ENCODE measurements around the gene HMCN2. TPM values are rescaled to one million over a fixed set of nuclear protein-coding genes. Genes with fewer than 3 reads are reported as not detected.

Gene HMCN2
- polyA plus RNA-seq, 1 of the 3 experiments (the other 2 are of a cell fraction): 0.15 TPM

- Histone ChIP-seq H3K9me2 (no peaks in the 10 kb centered on the region), H3K36me3 (replicated peaks in 1 of 2; ENCODE audit: control insufficient read depth in 1 of 2, insufficient read depth in 2 of 2, low read length in 1 of 2) (no peaks in the 10 kb centered on the region), H3K9me3 (no peaks in the 10 kb centered on the region), H3K27ac (ENCODE audit: low read depth in 2 of 2, low read length in 1 of 2) (no peak overlapping the region), H2AFZ (ENCODE audit: low read depth) (no peak overlapping the region), H3K27me3 (ENCODE audit: insufficient read depth) (peaks cover 8% of the 10 kb centered on the region; the same call in 1 of the 2 replicates), H3K9ac (no peak overlapping the region), H3K4me1 (ENCODE audit: control insufficient read depth in 1 of 2, insufficient read depth in 2 of 2, low read depth in 1 of 2, low read length in 1 of 2) (peaks cover 0 to 11% of the 10 kb centered on the region in 2 experiments; a peak in 2 of 4 replicates), H3K79me2 (ENCODE audit: insufficient read depth) (no peaks in the 10 kb centered on the region), H3K4me2 (no peak overlapping the region), H3F3A (replicated peaks; ENCODE audit: insufficient read depth) (no peaks in the 10 kb centered on the region), H4K20me1 (ENCODE audit: insufficient read depth) (no peaks in the 10 kb centered on the region), H3K4me3 (ENCODE audit: low read depth in 2 of 2, low read length in 1 of 2) (no peak overlapping the region)
- POLR2A ChIA-PET: no interaction called here
- no peak for TF ChIP-seq USF1 (IDR thresholded peaks at IDR 0.05; ENCODE audit: borderline replicate concordance, low read depth)
- TF ChIP-seq GABPA (IDR thresholded peaks at IDR 0.05; ENCODE audit: low read depth): no peak
- no peak for TF ChIP-seq SIN3A (IDR thresholded peaks at IDR 0.05; ENCODE audit: borderline replicate concordance, low read depth, low read length)
- TF ChIP-seq RAD21 (IDR thresholded peaks at IDR 0.05; ENCODE audit: low read length): no peak
- TF ChIP-seq NFIC (IDR thresholded peaks at IDR 0.05; ENCODE audit: borderline replicate concordance): no peak
- TF ChIP-seq NRF1 (IDR thresholded peaks at IDR 0.05; ENCODE audit: low read depth, low read length): no peak
- no peak for TF ChIP-seq SMC3 (IDR thresholded peaks at IDR 0.05; ENCODE audit: low read depth, low read length)
- TF ChIP-seq IRF3 (IDR thresholded peaks at IDR 0.05; ENCODE audit: low read depth, low read length): no peak
- TF ChIP-seq MEF2A (IDR thresholded peaks at IDR 0.05; ENCODE audit: borderline replicate concordance, low read depth): no peak
- TF ChIP-seq GATA2 (CRISPR knock-in tag; IDR thresholded peaks at IDR 0.05): no peak
- CTCF ChIA-PET: no interaction called here
- no peak for DNase-seq
- 37% methylated on average over 5 of the region's 6 CpGs for WGBS (ENCODE audit: low lambda C conversion rate)
These were observed 29.1 kb downstream of the HMCN2 start for GRCh38 chr9:130294664-130295063.

- TF ChIP-seq ELF1 (IDR thresholded peaks at IDR 0.05) (no peak), FOXM1 (IDR thresholded peaks at IDR 0.05; ENCODE audit: low read depth) (no peak), CTCF (IDR thresholded peaks at IDR 0.05) (no peak), REST (IDR thresholded peaks at IDR 0.05; ENCODE audit: low read depth, low read length) (no peak)
- no peaks in the 10 kb centered on the region for H3F3A ChIP-seq (replicated peaks; ENCODE audit: insufficient read depth)
- H3K9me2 ChIP-seq: no peaks in the 10 kb centered on the region
- peaks cover under 1% of the 10 kb centered on the region; the same call in 1 of the 2 replicates for H3K27me3 ChIP-seq (ENCODE audit: insufficient read depth)
- H3K4me1 ChIP-seq (ENCODE audit: control insufficient read depth in 1 of 2, insufficient read depth in 2 of 2, low read depth in 1 of 2, low read length in 1 of 2): peaks cover 0 to 6% of the 10 kb centered on the region in 2 experiments; a peak in 2 of 4 replicates
- H3K9ac ChIP-seq: no peak overlapping the region
- no peaks in the 10 kb centered on the region for H4K20me1 ChIP-seq (ENCODE audit: insufficient read depth)
- H3K79me2 ChIP-seq (ENCODE audit: insufficient read depth): no peaks in the 10 kb centered on the region
- DNase-seq: no peak
- 20% methylated on average over 6 of the region's 11 CpGs for WGBS (ENCODE audit: low lambda C conversion rate)
- no peak overlapping the region for H3K27ac ChIP-seq (ENCODE audit: low read depth in 2 of 2, low read length in 1 of 2)
- H3K4me2 ChIP-seq: no peak overlapping the region
- ChIA-PET CTCF (no interaction called here), POLR2A (no interaction called here)
- no peak overlapping the region for H2AFZ ChIP-seq (ENCODE audit: low read depth)
- H3K36me3 ChIP-seq (replicated peaks in 1 of 2; ENCODE audit: control insufficient read depth in 1 of 2, insufficient read depth in 2 of 2, low read length in 1 of 2): no peaks in the 10 kb centered on the region
- H3K9me3 ChIP-seq: no peaks in the 10 kb centered on the region
- no peak overlapping the region for H3K4me3 ChIP-seq (ENCODE audit: low read depth in 2 of 2, low read length in 1 of 2)
These were observed 29.9 kb downstream of the HMCN2 start for GRCh38 chr9:130295431-130295830.
